Trophoblast cell (in vitro differentiated cells and primary cell): ENCODE data around the gene CLEC2D.
A peak's percentile ranks its signal among the peaks of the same experiment; 100 is the strongest.

ENCODE experiments used
- DNase-seq, 2 donors: peaks; one replicate each; pipeline ENCODE4 v3.0.0-alpha.2; 2016
- H2AFZ ChIP-seq: 2 replicates; pipeline ENCODE4 v1.6.1; 2013; ENCODE audit warnings: low read length, moderate library complexity, mild to moderate bottlenecking; ENCODE audit not compliant: insufficient read depth, poor library complexity
- H2AK5ac ChIP-seq: 2 replicates; pipeline ENCODE4 v1.6.1; 2013; ENCODE audit warnings: mild to moderate bottlenecking, low read length
- H2BK120ac ChIP-seq: 2 replicates; pipeline ENCODE4 v1.6.1; 2013; ENCODE audit warnings: low read length, mild to moderate bottlenecking, moderate library complexity; ENCODE audit not compliant: insufficient read depth, poor library complexity
- H2BK12ac ChIP-seq: 2 replicates; pipeline ENCODE4 v1.6.1; 2013; ENCODE audit warnings: mild to moderate bottlenecking, low read length, moderate library complexity
- H2BK5ac ChIP-seq: 2 replicates; pipeline ENCODE4 v1.6.1; 2013; ENCODE audit warnings: low read length, low read depth, moderate library complexity, mild to moderate bottlenecking; ENCODE audit not compliant: poor library complexity
- H3K14ac ChIP-seq: 2 replicates; pipeline ENCODE4 v1.6.1; 2013; ENCODE audit warnings: mild to moderate bottlenecking, low read length
- H3K18ac ChIP-seq: 2 replicates; pipeline ENCODE4 v1.6.1; 2013; ENCODE audit warnings: mild to moderate bottlenecking, low read length
- H3K23ac ChIP-seq: 2 replicates; pipeline ENCODE4 v1.6.1; 2013; ENCODE audit warnings: low read length
- H3K27ac ChIP-seq: 2 replicates; pipeline ENCODE4 v1.5.1; 2013; ENCODE audit warnings: low read depth, mild to moderate bottlenecking, inconsistent platforms, low read length, moderate library complexity
- H3K27me3 ChIP-seq: 2 replicates; pipeline ENCODE4 v1.6.1; 2013; ENCODE audit warnings: inconsistent platforms, mild to moderate bottlenecking, low read length, moderate library complexity; ENCODE audit not compliant: insufficient read depth
- H3K36me3 ChIP-seq, 2 experiments: 1 replicate in 1 of 2; 2 replicates in 1 of 2; pipeline ENCODE4 v1.6.1; 2013; ENCODE audit warnings: low read length in 2 of 2, mild to moderate bottlenecking in 2 of 2, moderate library complexity in 1 of 2; ENCODE audit not compliant: insufficient read depth in 2 of 2, control insufficient read depth in 1 of 2
- H3K4ac ChIP-seq: 2 replicates; pipeline ENCODE4 v1.6.1; 2013; ENCODE audit warnings: low read depth, mild to moderate bottlenecking, low read length, moderate library complexity
- H3K4me1 ChIP-seq, 2 experiments: 1 replicate in 1 of 2; 2 replicates in 1 of 2; pipeline ENCODE4 v1.6.1; 2013; ENCODE audit warnings: low read length in 2 of 2, mild to moderate bottlenecking in 2 of 2, moderate library complexity in 1 of 2; ENCODE audit not compliant: insufficient read depth in 2 of 2, control insufficient read depth in 1 of 2
- H3K4me2 ChIP-seq: 2 replicates; pipeline ENCODE4 v1.6.1; 2013; ENCODE audit warnings: inconsistent platforms, mild to moderate bottlenecking, low read length, moderate library complexity
- H3K4me3 ChIP-seq: 2 replicates; pipeline ENCODE4 v1.5.1; 2013; ENCODE audit warnings: mild to moderate bottlenecking, low read depth, low read length, inconsistent platforms
- H3K79me1 ChIP-seq: one replicate; pipeline ENCODE4 v1.6.1; 2013; ENCODE audit warnings: low read length
- H3K79me2 ChIP-seq: 2 replicates; pipeline ENCODE4 v1.6.1; 2013; ENCODE audit warnings: low read length, mild to moderate bottlenecking; ENCODE audit not compliant: control insufficient read depth, insufficient read depth, poor library complexity
- H3K9ac ChIP-seq: 2 replicates; pipeline ENCODE4 v1.6.1; 2013; ENCODE audit warnings: mild to moderate bottlenecking, low read length
- H3K9me3 ChIP-seq: 2 replicates; pipeline ENCODE4 v1.6.1; 2013; ENCODE audit warnings: low read depth, mild to moderate bottlenecking, control low read depth, inconsistent platforms, low read length; ENCODE audit not compliant: insufficient read depth
- H4K12ac ChIP-seq: 2 replicates; pipeline ENCODE4 v1.6.1; 2013; ENCODE audit warnings: low read depth, mild to moderate bottlenecking, low read length, moderate library complexity
- H4K8ac ChIP-seq: 2 replicates; pipeline ENCODE4 v1.6.1; 2013; ENCODE audit warnings: low read depth, mild to moderate bottlenecking, low read length, moderate library complexity
- H4K91ac ChIP-seq: one replicate; pipeline ENCODE4 v1.6.1; 2013; ENCODE audit warnings: low read depth, mild to moderate bottlenecking, low read length, moderate library complexity
- WGBS: extraction: QIAGEN DNeasy Blood & Tissue Kit; methylation state at CpG from one replicate; pipeline ENCODE4 v1.1.7; 2013; ENCODE audit warnings: missing lambda C conversion rate; ENCODE audit not compliant: insufficient read length, insufficient coverage; ENCODE audit errors: extremely low coverage; 5-methylcytosine and 5-hydroxymethylcytosine counted together

The CLEC2D gene

GRCh38 chr12:9707864-9708808, 38.6 kb downstream of the CLEC2D start:
- Histone ChIP-seq H3K36me3 (no peaks in the 10 kb centered on the region), H3K4me1 (peaks cover 5 to 7% of the 10 kb centered on the region in 2 experiments), H4K8ac (no peak overlapping the region), H2AK5ac (no peak overlapping the region), H3K4me3 (peak overlapping the region; percentile 2), H3K27me3 (no peaks in the 10 kb centered on the region), H3K27ac (no peak overlapping the region), H4K12ac (no peak overlapping the region), H3K4me2 (no peak overlapping the region), H2BK120ac (no peak overlapping the region), H3K18ac (no peak overlapping the region), H3K14ac (no peak overlapping the region), H3K79me2 (no peaks in the 10 kb centered on the region), H3K9ac (no peak overlapping the region), H3K4ac (no peak overlapping the region), H2BK5ac (no peak overlapping the region), H2AFZ (no peak overlapping the region), H3K23ac (no peak overlapping the region), H3K9me3 (no peaks in the 10 kb centered on the region), H2BK12ac (no peak overlapping the region), H3K79me1 (no peaks in the 10 kb centered on the region), H4K91ac (no peak overlapping the region)
- peak in 1 of 2 donors; percentile 71 for DNase-seq
- WGBS, result no CpG with 5 or more reads among the region's 12 CpGs

DNA sequence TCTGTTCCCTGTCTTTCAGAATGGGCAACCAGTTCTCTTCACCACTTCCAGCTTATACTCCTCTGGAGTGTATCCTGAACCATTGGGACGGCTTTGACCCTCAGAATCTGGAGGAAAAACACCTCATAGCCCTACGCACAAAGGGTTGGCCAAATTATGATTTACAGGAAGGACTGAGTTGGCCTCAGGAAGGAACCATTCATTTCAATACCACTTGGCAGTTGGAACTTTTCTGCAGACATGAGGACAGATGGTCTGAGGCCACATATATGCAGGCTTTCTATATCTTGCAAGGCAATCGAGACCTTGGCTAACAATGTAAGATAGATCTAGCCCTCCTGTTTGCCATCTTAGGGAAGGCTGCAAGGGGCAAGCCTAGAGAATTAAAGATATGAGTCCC, 39.3 kb downstream of the CLEC2D start:
- Histone ChIP-seq H3K79me2 (no peaks in the 10 kb centered on the region), H3K4me1 (peaks cover 5 to 7% of the 10 kb centered on the region in 2 experiments)

GRCh38 chr12:9710584-9711375, 41.3 kb downstream of the CLEC2D start:
- no peak overlapping the region for H3K4me2 ChIP-seq
- H3K27ac ChIP-seq, result no peak overlapping the region
- H3K9ac ChIP-seq, result no peak overlapping the region

More for the DNA sequence above, 39.3 kb downstream of the CLEC2D start:
- Histone ChIP-seq H3K36me3 (no peaks in the 10 kb centered on the region), H2BK12ac (no peak overlapping the region), H2BK5ac (no peak overlapping the region), H3K14ac (no peak overlapping the region), H3K4me2 (peak overlapping the region; percentile 23), H3K27ac (no peak overlapping the region), H4K91ac (no peak overlapping the region), H3K9me3 (no peaks in the 10 kb centered on the region), H3K4ac (no peak overlapping the region), H4K8ac (no peak overlapping the region), H3K4me3 (no peak overlapping the region), H3K27me3 (no peaks in the 10 kb centered on the region), H3K79me1 (no peaks in the 10 kb centered on the region), H2AFZ (no peak overlapping the region), H3K23ac (no peak overlapping the region), H2AK5ac (no peak overlapping the region), H4K12ac (no peak overlapping the region), H3K9ac (no peak overlapping the region), H3K18ac (no peak overlapping the region), H2BK120ac (no peak overlapping the region)
- WGBS, result no CpG with 5 or more reads among the region's 3 CpGs
- DNase-seq, result no peak

GRCh38 chr12:9711664-9712063, 42.2 kb downstream of the CLEC2D start:
- Histone ChIP-seq H3K4me1 (peaks cover 5 to 7% of the 10 kb centered on the region in 2 experiments), H3K27ac (no peak overlapping the region), H2BK120ac (no peak overlapping the region), H3K79me1 (no peaks in the 10 kb centered on the region), H3K18ac (no peak overlapping the region), H4K91ac (no peak overlapping the region), H3K4me2 (no peak overlapping the region), H4K12ac (no peak overlapping the region), H4K8ac (no peak overlapping the region), H3K9ac (no peak overlapping the region), H3K9me3 (no peaks in the 10 kb centered on the region), H3K36me3 (no peaks in the 10 kb centered on the region), H3K14ac (no peak overlapping the region), H3K27me3 (no peaks in the 10 kb centered on the region), H3K79me2 (no peaks in the 10 kb centered on the region), H2AK5ac (no peak overlapping the region), H2BK12ac (no peak overlapping the region), H3K4ac (no peak overlapping the region), H2AFZ (no peak overlapping the region), H2BK5ac (no peak overlapping the region), H3K4me3 (no peak overlapping the region), H3K23ac (no peak overlapping the region)
- peak in 1 of 2 donors; percentile 75 for DNase-seq
- no CpG with 5 or more reads among the region's 1 CpG for WGBS

More at GRCh38 chr12:9710584-9711375, 41.3 kb downstream of the CLEC2D start:
- H3K14ac ChIP-seq, result peak overlapping the region; percentile 24
- no peak overlapping the region for H4K8ac ChIP-seq
- peak; percentile 96 to 97 for DNase-seq
- no peak overlapping the region for H3K23ac ChIP-seq
- no peaks in the 10 kb centered on the region for H3K9me3 ChIP-seq
- H4K12ac ChIP-seq, result no peak overlapping the region
- peak overlapping the region; percentile 42 for H2BK5ac ChIP-seq
- H4K91ac ChIP-seq, result peak overlapping the region; percentile 39
- no peak overlapping the region for H3K4ac ChIP-seq
- no peak overlapping the region for H2BK120ac ChIP-seq
- no peaks in the 10 kb centered on the region for H3K79me1 ChIP-seq
- peak overlapping the region; percentile 46 for H2BK12ac ChIP-seq
- H2AK5ac ChIP-seq, result peak overlapping the region; percentile 39
- H3K18ac ChIP-seq, result no peak overlapping the region
- H3K4me1 ChIP-seq, result peaks cover 5 to 7% of the 10 kb centered on the region in 2 experiments
- no peaks in the 10 kb centered on the region for H3K36me3 ChIP-seq
- no peaks in the 10 kb centered on the region for H3K27me3 ChIP-seq
- no peak overlapping the region for H2AFZ ChIP-seq
- H3K4me3 ChIP-seq, result no peak overlapping the region
- no CpG with 5 or more reads among the region's 3 CpGs for WGBS
- no peaks in the 10 kb centered on the region for H3K79me2 ChIP-seq
